HUES6 (cell line): ENCODE measurements around the gene SNAP23.

Experiments
- H3K27ac ChIP-seq: 2 replicates; pipeline ENCODE4 v1.7.0; 2013; ENCODE audit warnings: low read depth, mild to moderate bottlenecking, low read length, inconsistent platforms
- H3K27me3 ChIP-seq: 2 replicates; pipeline ENCODE4 v1.6.1; 2013; ENCODE audit warnings: low read length; ENCODE audit not compliant: control insufficient read depth, insufficient read depth
- H3K36me3 ChIP-seq: 2 replicates; pipeline ENCODE4 v1.6.1; 2013; ENCODE audit warnings: low read length; ENCODE audit not compliant: control insufficient read depth, insufficient read depth
- H3K4me1 ChIP-seq: 2 replicates; pipeline ENCODE4 v1.6.1; 2013; ENCODE audit warnings: low read length; ENCODE audit not compliant: control insufficient read depth, insufficient read depth
- H3K4me3 ChIP-seq: 2 replicates; pipeline ENCODE4 v1.5.1; 2013; ENCODE audit warnings: low read depth, low read length
- H3K9ac ChIP-seq: one replicate; pipeline ENCODE4 v1.6.1; 2013; ENCODE audit warnings: mild to moderate bottlenecking, low read length
- H3K9me3 ChIP-seq: 2 replicates; pipeline ENCODE4 v1.6.1; 2013; ENCODE audit warnings: low read depth, low read length; ENCODE audit not compliant: control insufficient read depth, insufficient read depth

The SNAP23 gene

DNA sequence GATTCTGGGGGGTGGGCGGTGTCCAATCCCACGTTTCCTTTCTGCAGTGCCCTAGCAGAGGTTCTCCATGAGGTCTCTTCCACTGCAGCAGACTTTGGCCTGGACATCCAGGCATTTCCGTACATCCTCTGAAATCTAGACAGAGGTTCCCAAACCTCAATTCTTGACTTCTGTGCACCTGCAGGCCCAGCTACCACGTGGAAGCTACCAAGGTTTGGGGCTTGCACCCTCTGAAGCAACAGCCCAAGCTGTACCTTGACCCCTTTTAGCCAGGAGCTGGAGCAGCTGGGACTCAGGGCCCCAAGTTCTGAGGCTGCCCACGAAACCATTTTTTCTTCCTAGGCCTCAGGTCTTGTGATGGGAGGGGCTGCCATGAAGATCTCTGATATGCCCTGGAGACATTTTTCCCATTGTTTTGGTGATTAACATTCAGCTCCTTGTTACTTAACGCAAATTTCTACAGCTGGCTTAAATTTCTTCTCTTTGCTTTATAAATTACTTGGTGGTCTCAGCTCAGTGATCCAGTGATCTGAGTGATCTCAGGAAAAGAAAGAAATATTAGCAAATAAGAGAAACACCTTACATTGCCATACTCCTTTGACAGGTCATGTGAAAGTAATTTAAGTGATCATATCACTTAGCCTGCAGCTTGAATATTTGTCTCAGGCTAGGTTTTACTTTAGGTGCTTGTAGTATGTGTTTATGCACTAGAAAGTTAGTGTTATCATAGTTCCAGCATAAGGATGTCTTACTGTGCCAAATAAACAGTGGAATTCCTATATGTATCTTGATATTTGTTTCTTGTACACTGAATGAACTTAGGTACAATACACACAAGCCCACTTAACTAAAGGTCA lies 3.0 kb downstream of the SNAP23 start:
- Histone ChIP-seq H3K27me3 (no peaks in the 10 kb centered on the region), H3K36me3 (no peaks in the 10 kb centered on the region), H3K27ac (no peak overlapping the region), H3K4me1 (peaks cover 35% of the 10 kb centered on the region), H3K9ac (no peak overlapping the region), H3K9me3 (no peaks in the 10 kb centered on the region), H3K4me3 (no peak overlapping the region; the same call in 1 of the 2 replicates)

DNA sequence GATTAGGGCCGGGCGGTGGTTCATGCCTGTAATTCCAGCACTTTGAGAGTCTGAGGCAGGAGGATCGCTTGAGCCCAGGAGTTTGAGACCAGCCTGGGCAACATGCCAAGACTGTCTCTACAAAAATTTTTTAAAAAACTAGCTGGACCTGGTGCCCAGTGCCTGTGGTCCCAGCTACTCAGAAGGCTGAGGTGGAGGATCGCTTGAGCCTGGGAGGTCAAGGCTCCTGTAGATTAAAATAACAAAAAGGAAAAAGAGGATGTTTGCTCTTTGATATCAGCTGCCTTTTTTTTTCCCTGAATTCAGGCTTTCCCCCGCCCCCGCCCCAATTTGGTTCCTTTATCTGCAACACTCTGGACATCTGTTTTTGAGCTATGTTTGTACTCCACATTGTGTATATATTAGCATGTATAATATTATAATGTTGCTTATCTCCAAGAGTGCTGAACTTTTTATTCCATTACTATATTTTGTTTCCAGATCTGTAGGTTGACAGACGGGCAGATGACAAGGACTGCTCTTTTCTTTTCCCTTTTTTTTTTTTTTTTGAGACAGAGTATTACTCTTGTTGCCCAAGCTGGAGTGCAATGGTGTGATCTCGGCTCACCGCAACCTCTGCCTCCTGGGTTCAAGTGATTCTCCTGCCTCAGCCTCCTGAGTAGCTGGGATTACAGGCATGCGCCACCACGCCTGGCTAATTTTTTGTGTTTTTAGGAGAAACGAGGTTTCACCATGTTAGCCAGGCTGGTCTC lies 4.6 kb downstream of the SNAP23 start:
- Histone ChIP-seq H3K27me3 (no peaks in the 10 kb centered on the region), H3K27ac (peak overlapping the region; percentile 50; the same call in 1 of the 2 replicates), H3K4me3 (no peak overlapping the region), H3K4me1 (peaks cover 37% of the 10 kb centered on the region), H3K9me3 (no peaks in the 10 kb centered on the region), H3K9ac (peak overlapping the region; percentile 11), H3K36me3 (no peaks in the 10 kb centered on the region)

DNA sequence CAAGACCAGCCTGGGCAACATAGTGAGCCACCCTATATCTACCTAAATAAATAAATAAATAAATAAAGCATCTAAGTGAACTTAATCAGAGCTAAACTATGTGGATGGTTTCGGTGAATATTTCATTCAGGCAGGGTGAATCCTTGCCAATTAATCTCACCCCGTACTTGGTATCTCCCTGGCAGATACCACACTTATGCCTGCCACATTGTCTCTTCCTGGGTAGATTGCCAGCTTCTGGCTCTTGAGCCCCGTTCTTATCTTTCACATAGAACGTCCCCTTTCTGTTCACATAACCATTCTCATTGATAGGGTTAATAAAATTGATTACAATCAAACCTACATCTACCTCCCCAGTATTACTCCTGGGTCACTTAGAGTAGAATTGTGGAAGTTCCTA lies 7.0 kb downstream of the SNAP23 start:
- H3K27me3 ChIP-seq: no peaks in the 10 kb centered on the region
- peaks cover 31% of the 10 kb centered on the region for H3K4me1 ChIP-seq
- no peaks in the 10 kb centered on the region for H3K36me3 ChIP-seq
- no peak overlapping the region for H3K4me3 ChIP-seq
- no peak overlapping the region for H3K9ac ChIP-seq
- H3K9me3 ChIP-seq: no peaks in the 10 kb centered on the region
- no peak overlapping the region for H3K27ac ChIP-seq

DNA sequence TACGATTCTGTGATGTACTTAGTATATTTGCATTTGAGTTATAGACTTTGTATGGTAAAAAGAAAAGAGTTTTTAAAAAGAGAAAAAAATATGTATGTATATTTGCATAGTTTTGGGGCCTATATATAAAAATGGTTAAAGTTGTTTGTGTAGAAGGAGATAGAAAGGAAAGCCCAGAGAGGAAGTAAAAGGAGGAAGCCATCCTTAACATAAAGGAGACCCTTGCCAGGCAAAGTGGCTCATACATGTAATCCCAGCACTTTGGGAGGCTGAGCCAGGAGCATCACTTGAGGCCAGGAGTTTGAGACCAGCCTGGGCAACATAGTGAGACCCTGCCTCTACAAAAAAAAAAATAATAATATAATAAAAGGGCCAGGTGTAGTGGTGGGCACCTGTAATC lies 8.4 kb downstream of the SNAP23 start:
- Histone ChIP-seq H3K4me3 (no peak overlapping the region), H3K27me3 (no peaks in the 10 kb centered on the region), H3K4me1 (peaks cover 20% of the 10 kb centered on the region; the same call in 1 of the 2 replicates), H3K27ac (no peak overlapping the region), H3K9me3 (no peaks in the 10 kb centered on the region), H3K9ac (no peak overlapping the region), H3K36me3 (no peaks in the 10 kb centered on the region)

DNA sequence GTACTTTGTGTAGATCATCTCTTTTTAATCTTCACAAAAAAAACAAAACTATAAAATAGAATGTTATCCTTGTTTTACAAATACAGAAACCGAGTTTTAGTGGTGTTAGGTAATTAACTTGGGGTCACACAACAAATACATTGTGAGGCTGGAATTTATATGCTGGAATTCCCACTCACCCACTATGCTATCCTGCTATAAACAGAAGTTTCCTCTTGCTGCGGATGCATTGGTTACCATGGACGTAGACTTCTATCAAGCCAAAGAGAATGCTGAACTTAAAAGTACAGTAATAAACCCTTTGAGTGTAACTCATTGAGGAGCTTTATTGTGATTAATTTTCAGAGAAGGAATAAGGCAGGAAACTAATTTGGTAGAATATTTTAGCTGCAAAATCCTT lies 9.2 kb downstream of the SNAP23 start:
- peaks cover 14% of the 10 kb centered on the region; the same call in 1 of the 2 replicates for H3K4me1 ChIP-seq
- no peaks in the 10 kb centered on the region for H3K36me3 ChIP-seq
- H3K9ac ChIP-seq: no peak overlapping the region
- H3K4me3 ChIP-seq: no peak overlapping the region
- no peaks in the 10 kb centered on the region for H3K27me3 ChIP-seq
- peak overlapping the region; percentile 1; the same call in 1 of the 2 replicates for H3K27ac ChIP-seq
- no peaks in the 10 kb centered on the region for H3K9me3 ChIP-seq

DNA sequence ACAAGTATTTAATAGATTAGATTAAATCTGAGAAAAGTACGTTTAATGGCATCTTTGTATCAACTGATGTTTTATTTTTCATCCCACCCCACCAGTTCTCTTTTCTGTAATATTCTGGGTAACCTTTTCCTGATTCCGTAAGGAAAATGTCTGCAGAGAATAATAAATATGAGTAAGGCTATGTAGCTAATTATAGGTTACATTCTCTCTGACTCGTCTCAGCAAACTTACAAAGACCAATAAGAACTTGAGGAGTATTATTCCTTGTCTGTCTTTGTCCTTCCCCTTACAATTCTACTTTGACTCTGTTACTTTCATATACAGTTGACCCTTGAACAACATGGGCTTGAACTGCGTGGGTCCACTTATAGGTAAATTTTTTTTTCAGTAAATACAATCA lies 12.1 kb downstream of the SNAP23 start:
- H3K27ac ChIP-seq: no peak overlapping the region
- 0 out of 2 replicates have a peak, but pooled peaks cover 9% of the 10 kb centered on the region for H3K36me3 ChIP-seq
- no peak overlapping the region for H3K9ac ChIP-seq
- no peak overlapping the region for H3K4me3 ChIP-seq
- no peaks in the 10 kb centered on the region for H3K27me3 ChIP-seq
- H3K4me1 ChIP-seq: peaks cover 7% of the 10 kb centered on the region; the same call in 1 of the 2 replicates
- H3K9me3 ChIP-seq: no peaks in the 10 kb centered on the region

DNA sequence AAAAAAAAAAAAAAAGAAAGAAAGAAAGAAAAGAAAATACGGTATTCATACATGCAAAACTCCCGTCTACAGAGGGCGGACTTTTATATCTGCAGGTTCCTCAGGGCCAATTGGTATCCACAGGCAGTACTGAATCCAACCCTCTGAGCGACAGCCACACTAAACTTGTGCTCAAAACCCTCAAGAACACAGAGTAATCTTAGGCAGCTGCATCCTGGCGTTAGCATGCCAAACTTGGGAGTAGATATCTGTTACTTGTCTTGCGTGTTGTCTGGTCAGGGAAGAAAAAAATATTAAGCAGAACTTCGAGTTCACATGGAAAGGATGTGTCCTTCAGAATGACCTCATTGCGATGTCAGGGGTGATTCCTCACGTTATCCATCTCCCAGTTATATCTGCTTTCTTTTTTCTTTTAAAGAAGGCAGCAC lies 12.8 kb downstream of the SNAP23 start:
- Histone ChIP-seq H3K27ac (no peak overlapping the region), H3K4me1 (peaks cover 7% of the 10 kb centered on the region; the same call in 1 of the 2 replicates), H3K4me3 (no peak overlapping the region), H3K36me3 (peaks cover 15% of the 10 kb centered on the region), H3K27me3 (no peaks in the 10 kb centered on the region), H3K9me3 (no peaks in the 10 kb centered on the region), H3K9ac (no peak overlapping the region)

DNA sequence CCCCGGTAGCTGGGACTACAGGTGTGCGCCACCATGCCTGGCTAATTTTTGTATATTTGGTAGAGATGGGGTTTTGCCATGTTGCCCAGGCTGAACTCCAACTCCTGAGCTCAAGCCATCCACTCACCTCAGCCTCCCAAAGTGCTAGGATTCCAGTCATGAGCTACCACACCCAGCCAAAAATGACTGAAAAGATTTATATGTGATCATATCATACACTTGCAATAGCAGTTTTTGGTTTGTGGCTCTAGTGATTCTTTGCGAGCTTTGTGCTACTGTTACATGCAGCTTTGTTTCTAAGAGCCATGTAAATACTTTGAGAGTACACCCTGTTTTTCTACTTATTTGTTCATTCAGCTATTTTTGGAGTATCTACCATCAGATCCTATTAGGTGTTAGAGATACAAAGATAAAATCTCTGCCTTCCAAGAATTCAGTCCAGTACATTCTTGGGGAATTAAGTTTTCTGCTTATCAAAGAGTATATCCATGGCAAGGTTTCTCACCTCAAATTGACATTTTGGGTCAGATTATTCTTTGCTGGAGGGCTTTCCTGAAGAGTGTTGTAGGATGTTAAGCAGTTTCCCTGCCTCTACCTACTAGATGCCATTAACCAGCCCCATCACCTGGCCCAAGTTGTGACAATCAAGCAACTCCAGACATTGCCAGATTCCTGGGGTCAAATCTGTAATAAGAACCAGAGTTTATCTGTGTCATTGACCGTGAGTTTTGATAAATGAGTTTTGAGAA lies 15.0 kb downstream of the SNAP23 start:
- Histone ChIP-seq H3K36me3 (peaks cover 33% of the 10 kb centered on the region), H3K27ac (no peak overlapping the region), H3K4me3 (no peak overlapping the region), H3K27me3 (no peaks in the 10 kb centered on the region), H3K4me1 (no peaks in the 10 kb centered on the region), H3K9me3 (no peaks in the 10 kb centered on the region), H3K9ac (no peak overlapping the region)

DNA sequence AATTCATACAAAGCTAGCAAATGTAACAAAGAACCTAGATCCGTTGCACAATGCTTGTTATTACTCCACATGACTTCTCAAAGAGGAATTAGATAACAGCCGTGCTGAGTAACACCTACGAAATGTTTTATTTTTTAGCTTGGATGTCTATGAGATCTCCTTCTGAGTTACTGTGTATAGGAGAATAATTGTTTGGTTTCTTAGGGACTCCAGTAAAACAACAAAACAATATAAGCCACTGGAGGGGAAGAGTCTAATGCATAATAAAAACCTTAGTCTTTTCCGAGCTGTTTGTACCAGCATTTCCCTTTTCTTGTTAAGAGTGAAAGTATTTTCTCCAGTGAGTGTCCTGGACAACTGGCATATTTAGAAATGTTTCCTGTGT lies 15.6 kb downstream of the SNAP23 start:
- no peak overlapping the region for H3K27ac ChIP-seq
- H3K4me3 ChIP-seq: no peak overlapping the region
- no peak overlapping the region for H3K9ac ChIP-seq
- no peaks in the 10 kb centered on the region for H3K4me1 ChIP-seq
- H3K9me3 ChIP-seq: no peaks in the 10 kb centered on the region
- peaks cover 39% of the 10 kb centered on the region for H3K36me3 ChIP-seq
- no peaks in the 10 kb centered on the region for H3K27me3 ChIP-seq

DNA sequence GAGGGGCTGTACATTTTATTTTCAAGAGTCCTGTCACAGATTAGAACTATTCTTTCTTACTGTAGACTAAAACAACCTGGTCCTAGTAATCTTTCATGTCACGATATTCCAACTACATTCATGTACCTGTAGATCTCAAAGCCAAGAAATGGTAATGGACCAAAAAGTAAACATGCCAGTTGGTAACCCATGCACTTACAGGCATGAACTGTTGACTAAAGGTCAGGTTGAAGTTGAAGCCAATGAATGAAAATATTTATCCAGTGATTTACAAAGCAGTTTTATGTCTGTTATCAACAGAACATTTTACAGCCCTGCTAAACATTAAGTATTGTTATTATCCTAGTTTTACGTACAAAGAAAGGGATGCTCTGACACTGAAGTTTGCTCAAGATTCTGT lies 27.9 kb downstream of the SNAP23 start:
- no peaks in the 10 kb centered on the region for H3K27me3 ChIP-seq
- H3K9ac ChIP-seq: no peak overlapping the region
- H3K9me3 ChIP-seq: no peaks in the 10 kb centered on the region
- no peak overlapping the region for H3K4me3 ChIP-seq
- no peaks in the 10 kb centered on the region for H3K4me1 ChIP-seq
- no peak overlapping the region for H3K27ac ChIP-seq
- H3K36me3 ChIP-seq: peaks cover 43% of the 10 kb centered on the region
